ENCODE results near the gene KIF26A. TPM values are rescaled to one million over a fixed set of nuclear protein-coding genes. Genes with fewer than 3 reads are reported as not detected.

KIF26A gene
- total RNA-seq, 1 donor from 2014 or later, result 1.4 TPM

GRCh38 chr14:104112609-104113571 is 25.5 kb upstream of the KIF26A start:
- Histone ChIP-seq H3K27me3 (ENCODE audit: insufficient read depth, low read length) (no peaks in the 10 kb centered on the region), H3K9me3 (ENCODE audit: insufficient read depth, low read depth, low read length) (no peaks in the 10 kb centered on the region), H3K4me1 (ENCODE audit: insufficient read depth, low read length) (no peaks in the 10 kb centered on the region), H3K4me2 (ENCODE audit: low read length) (no peak overlapping the region), H3K36me3 (ENCODE audit: insufficient read depth, low read length) (no peaks in the 10 kb centered on the region), H3K4me3 (ENCODE audit: insufficient read depth, low read depth, low read length) (no peak overlapping the region), H3K9ac (ENCODE audit: low read length) (no peak overlapping the region), H3K79me2 (ENCODE audit: insufficient read depth, low read length) (no peaks in the 10 kb centered on the region), H4K20me1 (ENCODE audit: insufficient read depth, low read length) (no peaks in the 10 kb centered on the region), H2AFZ (ENCODE audit: low read depth, low read length) (no peak overlapping the region), H3K27ac (ENCODE audit: low read depth, low read length) (no peak overlapping the region)
- DNase-seq (ENCODE audit: low read depth), result no peak
- no peak overlapping the region for H3K27ac Mint-ChIP-seq (ENCODE audit: unreplicated experiment)
- peaks cover 36% of the 10 kb centered on the region for H3K27me3 Mint-ChIP-seq (ENCODE audit: low read depth, unreplicated experiment)
- H3K9me3 Mint-ChIP-seq (ENCODE audit: unreplicated experiment), result no peaks in the 10 kb centered on the region
- H3K4me3 Mint-ChIP-seq (ENCODE audit: unreplicated experiment), result no peak overlapping the region
- H3K4me1 Mint-ChIP-seq (ENCODE audit: low read depth, unreplicated experiment), result no peaks in the 10 kb centered on the region
- H3K36me3 Mint-ChIP-seq (ENCODE audit: low read depth, unreplicated experiment), result no peaks in the 10 kb centered on the region
- no peak for TF ChIP-seq CTCF (IDR thresholded peaks at IDR 0.05; ENCODE audit: insufficient read depth, low read depth, low read length)
- TF ChIP-seq EZH2 (IDR thresholded peaks at IDR 0.05; ENCODE audit: insufficient read depth, low read length), result no peak
- no peak for FAIRE-seq

- Mint-ChIP-seq H3K27ac (ENCODE audit: unreplicated experiment) (no peak overlapping the region), H3K4me1 (ENCODE audit: low read depth, unreplicated experiment) (no peaks in the 10 kb centered on the region), H3K4me3 (ENCODE audit: unreplicated experiment) (no peak overlapping the region), H3K9me3 (ENCODE audit: unreplicated experiment) (no peaks in the 10 kb centered on the region), H3K36me3 (ENCODE audit: low read depth, unreplicated experiment) (no peaks in the 10 kb centered on the region), H3K27me3 (ENCODE audit: low read depth, unreplicated experiment) (peaks cover 45% of the 10 kb centered on the region)
- no peaks in the 10 kb centered on the region for H3K4me1 ChIP-seq (ENCODE audit: insufficient read depth, low read length)
- no peaks in the 10 kb centered on the region for H4K20me1 ChIP-seq (ENCODE audit: insufficient read depth, low read length)
- H3K36me3 ChIP-seq (ENCODE audit: insufficient read depth, low read length), result no peaks in the 10 kb centered on the region
- TF ChIP-seq EZH2 (IDR thresholded peaks at IDR 0.05; ENCODE audit: insufficient read depth, low read length), result no peak
- TF ChIP-seq CTCF (IDR thresholded peaks at IDR 0.05; ENCODE audit: insufficient read depth, low read depth, low read length), result no peak
- H3K9me3 ChIP-seq (ENCODE audit: insufficient read depth, low read depth, low read length), result no peaks in the 10 kb centered on the region
- DNase-seq (ENCODE audit: low read depth), result no peak
- no peak overlapping the region for H3K4me3 ChIP-seq (ENCODE audit: insufficient read depth, low read depth, low read length)
- peaks cover 3% of the 10 kb centered on the region for H3K27me3 ChIP-seq (ENCODE audit: insufficient read depth, low read length)
- H3K4me2 ChIP-seq (ENCODE audit: low read length), result no peak overlapping the region
- no peak overlapping the region for H3K9ac ChIP-seq (ENCODE audit: low read length)
- no peak for FAIRE-seq
- H3K79me2 ChIP-seq (ENCODE audit: insufficient read depth, low read length), result no peaks in the 10 kb centered on the region
- no peak overlapping the region for H2AFZ ChIP-seq (ENCODE audit: low read depth, low read length)
- H3K27ac ChIP-seq (ENCODE audit: low read depth, low read length), result no peak overlapping the region
Observed at GRCh38 chr14:104113631-104114420, 24.6 kb upstream of the KIF26A start.

Data from astrocyte (in vitro differentiated cells and primary cell).